ENCODE data around the gene RSPH6A.

Gene RSPH6A
- total RNA-seq: 0.11 to 0.46 (median 0.19) reads per million in 3 experiments

- DNase-seq: no peak
Measured at GRCh38 chr19:45814851-45815480, at the start of gene RSPH6A. Gene RSPH6A (minus strand): TSS chr19:45815308. CDS start chr19:45815176, 132 bp downstream.

DNA sequence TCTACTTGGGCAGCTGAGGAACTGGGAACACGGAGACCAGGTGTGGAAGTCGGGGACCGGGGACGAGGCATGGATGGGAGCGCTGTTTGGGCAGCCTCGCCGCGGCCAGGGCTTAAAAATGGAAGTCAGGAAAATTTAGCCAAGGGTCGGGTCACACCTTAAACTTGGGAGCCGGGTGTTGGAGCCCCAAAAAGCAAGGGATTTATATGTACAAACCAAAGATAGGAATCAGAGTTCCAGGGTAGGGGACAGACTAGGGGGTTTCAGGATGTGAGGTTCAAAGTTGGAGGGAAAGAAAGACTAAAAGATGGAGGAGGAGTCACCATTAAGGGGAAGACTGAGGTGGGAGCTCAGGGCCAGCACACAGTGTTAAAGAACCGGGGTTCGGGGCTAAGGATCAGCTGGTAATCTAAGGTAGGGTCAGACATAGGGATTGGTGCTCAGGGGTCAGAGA lies 49.5 kb upstream of the RSPH6A start:
- no peak for DNase-seq

DNA sequence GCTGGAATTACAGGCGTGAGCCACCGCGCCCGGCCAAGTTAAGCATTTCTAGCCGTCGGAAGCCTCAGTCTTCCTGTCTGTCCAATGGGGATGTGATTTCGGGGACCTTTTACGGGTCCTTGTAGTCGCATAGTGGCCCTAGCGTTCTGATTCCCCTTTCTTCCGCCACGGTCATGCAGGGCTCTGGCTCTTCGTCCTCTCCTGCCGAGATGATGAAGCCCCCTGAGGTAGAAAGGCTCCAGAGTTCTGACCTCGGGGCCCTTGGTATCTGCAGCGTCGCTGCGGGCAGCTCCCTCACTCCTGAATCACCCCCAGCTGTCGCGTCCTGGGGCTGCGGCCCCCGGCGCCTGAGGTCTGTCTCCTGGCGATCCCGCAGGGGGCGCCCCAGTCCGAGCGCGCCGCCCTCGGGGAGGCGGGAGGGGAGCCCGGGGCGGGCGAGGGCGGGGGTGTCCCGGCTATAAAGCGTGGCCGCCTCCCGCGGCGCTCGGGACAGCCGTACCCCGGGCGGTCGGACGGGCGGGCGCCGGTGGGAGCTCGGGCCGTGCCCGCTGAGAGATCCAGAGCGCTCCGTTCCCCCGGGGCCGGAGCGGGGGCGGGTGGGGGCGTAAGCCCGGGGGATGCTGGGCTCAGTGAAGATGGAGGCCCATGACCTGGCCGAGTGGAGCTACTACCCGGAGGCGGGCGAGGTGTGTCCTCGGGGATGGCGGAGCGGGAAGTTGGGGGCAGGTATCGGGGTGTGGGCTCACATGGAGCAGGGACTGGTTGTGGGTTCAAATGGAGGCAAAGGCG lies 48.9 kb upstream of the RSPH6A start, which contains the start of gene FOXA3:
FOXA3 (plus strand) TSS at position 487 of the 789 bp plus-strand sequence; CDS start at position 618, 131 bp downstream.
- peak; percentile 56 for DNase-seq

DNA sequence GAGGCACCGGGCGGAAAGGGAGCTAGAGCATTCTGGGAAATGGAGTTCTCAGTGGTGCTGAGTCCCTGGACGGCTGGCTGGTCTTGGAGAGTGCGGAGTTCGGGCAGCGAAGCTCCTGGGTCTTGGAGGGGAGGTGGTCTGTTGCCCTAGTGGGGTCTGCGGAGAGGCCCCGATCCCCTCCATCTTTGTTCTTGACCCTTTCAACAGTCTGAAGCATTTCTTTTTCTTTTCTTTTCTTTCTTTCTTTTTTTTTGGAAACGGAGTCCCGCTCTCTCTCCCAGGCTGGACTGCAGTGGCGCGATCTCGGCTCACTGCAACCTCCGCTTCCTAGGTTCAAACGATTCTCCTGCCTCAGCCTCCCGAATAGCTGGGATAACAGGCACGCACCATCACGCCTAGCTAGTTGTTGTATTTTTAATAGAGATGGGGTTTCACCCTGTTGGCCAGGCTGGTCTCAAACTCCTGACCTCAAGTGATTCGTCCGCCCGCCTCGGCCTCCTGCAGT lies 48.3 kb upstream of the RSPH6A start:
- no peak for DNase-seq

DNA sequence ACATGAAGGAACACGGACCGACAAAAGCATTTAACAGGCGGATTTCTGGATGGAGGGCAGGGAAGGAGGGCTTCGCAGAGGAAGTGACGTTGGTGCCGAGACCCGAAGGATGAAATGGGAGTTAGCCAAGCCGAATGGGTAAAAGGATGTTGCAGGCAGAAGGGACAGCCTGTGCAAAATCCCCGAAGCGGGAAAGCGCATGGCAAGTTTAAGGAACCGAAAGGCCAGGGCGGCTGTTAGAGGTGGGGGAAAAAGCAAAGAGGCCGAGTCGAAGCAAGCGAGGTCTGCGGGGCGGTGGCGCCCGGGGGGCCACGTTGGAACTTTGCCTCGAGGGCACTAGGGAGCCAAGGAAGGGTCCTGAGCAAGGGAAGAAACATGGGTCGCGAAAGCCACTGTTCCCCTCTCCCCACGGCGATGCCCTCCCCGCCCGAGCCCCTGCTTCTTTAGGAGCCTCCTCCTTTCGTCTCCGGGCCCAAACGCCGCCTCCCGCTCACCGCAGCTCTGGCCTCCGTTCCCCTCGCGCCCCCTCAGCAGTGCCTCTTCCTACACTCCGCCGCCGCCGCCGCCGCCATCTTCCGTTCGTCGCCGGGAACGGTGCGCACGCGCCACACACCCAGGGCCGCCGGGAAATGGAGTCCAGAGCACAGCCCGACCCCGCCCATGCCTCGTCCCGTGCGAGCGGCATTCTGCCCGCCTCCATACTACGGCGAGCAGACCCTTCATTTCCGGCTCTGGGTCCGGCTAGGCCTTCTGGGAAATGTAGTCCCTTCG lies 47.6 kb upstream of the RSPH6A start, which contains the start of gene SYMPK:
SYMPK (minus strand) TSS at position 584 of the 771 bp plus-strand sequence. CDS start 8,652 bp downstream, outside the sequence.
- peak; percentile 99 for DNase-seq

- DNase-seq: no peak
Measured at GRCh38 chr19:45862271-45862563, 47.1 kb upstream of the RSPH6A start.

DNA sequence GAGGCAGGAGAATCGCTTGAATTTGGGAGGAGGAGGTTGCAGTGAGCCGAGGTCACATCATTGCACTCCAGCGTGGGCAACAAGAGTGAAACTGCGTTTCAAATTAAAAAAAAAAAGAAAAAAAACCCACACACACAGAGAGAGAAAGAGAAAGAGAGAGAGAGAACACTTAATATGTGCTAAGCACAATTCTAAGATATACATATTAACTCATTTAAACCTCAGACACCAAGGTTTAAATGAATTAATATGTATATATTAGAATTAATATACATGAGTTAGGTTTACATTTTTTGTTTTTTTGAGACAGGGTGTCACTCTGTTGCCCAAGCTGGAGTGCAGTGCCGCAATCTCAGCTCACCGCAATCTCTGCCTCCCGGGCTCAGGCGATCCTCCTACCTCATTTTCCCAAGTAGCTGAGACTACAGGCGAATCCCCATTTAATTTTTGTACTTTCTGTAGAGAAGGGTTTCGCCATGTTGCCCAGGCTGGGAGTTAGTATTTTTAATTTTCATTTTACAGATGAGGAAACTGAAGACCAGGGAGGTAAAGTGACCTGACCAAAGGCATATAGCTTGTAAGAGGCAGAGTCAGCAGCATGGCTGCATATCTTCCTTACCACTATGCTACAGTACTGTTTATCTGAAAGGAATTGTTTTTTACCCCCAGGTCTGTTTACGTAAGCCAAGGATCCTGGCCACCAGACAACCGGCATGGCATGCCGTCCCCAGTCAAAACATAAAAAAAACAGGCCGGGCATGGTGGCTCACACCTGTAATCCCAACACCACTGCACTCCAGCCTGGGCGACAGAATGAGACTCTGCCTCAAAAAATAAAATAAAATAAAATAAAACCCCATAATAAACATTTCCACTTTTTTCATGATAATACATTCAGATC lies 45.5 kb upstream of the RSPH6A start:
- DNase-seq: no peak

DNA sequence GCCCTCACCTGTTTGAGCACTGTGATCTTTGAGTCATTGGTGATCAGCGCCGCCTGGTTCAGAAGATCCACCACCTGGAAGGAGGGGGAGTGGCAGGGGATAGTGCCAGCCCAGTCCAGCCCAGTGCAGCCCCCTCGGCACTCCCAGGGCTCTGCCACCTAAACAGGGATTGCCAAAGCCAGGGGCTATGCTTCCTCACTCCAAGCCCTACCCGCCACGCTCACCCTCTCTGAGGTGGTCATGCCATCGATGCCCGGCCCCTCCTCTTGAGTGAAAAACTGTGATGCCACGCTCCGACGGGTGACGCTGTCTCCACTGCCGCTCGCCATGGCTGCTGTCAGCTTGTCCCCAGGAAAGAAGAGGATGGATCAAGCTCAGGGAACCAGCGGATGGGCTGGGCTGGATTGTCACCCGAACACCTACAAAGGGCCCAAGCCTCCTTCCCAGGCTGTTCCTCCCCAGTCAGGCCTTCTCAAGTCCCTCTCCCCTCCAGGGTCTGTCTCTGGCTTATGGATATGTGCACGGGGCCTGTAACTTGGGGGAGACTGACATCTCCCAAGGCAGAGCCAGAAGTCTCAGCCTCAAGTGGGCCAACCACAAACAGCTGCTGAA lies 39.2 kb upstream of the RSPH6A start:
- no peak for DNase-seq

DNA sequence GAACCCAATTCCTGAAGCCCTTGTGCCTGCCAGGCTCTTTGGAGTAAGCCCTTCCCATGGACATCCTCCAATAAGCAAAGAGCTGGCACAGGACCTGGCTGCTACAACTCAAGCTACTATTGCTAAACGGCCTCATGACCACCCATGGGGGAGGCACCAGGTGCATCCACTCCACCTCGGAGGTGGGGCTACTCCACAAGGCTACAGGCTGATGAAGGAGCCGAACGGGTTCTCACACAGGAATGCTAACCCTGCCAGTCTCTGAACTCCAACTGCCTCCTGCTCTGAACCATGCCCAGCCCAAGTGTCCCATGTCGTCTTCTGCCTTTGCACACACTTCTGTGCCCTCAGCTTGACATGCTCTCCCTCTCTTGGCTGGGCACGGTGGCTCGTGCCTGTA lies 37.9 kb upstream of the RSPH6A start:
- DNase-seq: no peak

- no peak for DNase-seq
Measured at GRCh38 chr19:45852145-45852750, 37.1 kb upstream of the RSPH6A start.

DNA sequence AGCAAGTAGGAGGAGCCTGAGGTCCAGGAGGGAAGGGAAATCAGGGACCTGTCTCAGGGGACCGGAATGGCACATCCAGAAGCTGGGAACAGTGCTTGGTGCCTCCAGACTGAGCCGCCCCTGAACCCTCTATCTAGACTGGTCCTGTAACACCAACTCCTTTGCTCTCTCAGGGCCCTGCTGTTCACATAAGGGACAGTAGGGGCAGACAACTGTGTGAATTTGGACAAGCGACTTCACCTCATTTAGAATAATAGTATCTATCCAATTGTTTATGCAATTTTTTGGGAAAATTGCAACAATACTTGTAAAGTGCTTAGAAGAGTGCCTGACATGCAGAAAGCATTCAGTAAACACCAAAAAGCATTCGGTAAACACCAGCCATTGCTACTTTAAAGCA lies 33.8 kb upstream of the RSPH6A start:
- no peak for DNase-seq

- DNase-seq: no peak
Measured at GRCh38 chr19:45847663-45848062, 32.6 kb upstream of the RSPH6A start.

DNA sequence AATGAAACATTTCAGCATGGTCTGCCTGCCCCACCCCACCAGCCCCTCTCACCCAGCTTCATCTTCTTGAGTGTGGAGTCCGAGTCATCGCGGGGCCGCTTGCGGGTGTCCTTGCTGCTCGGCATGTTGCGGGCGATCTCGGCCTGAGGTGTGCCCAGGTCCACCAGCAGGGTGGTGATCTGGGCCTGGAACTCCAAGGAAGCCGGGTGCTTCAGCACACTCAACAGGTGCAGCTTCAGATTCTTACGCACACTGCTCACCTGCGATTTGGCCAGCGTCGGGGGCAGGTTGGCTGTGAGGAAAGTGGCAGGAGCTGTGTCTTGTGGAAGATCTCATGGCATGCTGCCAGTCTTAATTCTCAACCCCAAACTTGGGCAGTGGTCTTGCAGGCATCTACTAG lies 27.1 kb upstream of the RSPH6A start:
- DNase-seq: no peak

- no peak for DNase-seq
Measured at GRCh38 chr19:45834970-45835369, 19.9 kb upstream of the RSPH6A start.

- DNase-seq: no peak
Measured at GRCh38 chr19:45828945-45829344, 13.8 kb upstream of the RSPH6A start.

DNA sequence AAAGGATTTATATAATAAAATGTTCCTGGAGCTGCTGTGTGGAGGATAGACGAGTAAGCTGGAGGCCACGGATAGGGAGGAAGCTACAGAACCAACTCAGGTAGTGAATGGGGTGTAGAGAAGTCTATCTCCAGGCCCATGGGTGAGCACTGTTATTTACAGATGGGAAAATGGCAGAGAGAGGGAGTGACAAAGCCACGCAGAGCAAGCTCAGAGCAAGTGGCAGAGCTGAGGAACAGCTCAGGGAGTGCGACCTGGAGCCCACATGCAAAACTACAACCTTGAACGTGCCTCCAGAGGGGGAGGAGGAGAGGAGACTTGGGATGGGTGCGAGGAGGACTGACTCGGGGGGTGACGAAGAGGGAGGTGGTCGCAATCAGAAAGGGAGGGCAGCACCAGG lies 13.4 kb upstream of the RSPH6A start:
- no peak for DNase-seq

DNA sequence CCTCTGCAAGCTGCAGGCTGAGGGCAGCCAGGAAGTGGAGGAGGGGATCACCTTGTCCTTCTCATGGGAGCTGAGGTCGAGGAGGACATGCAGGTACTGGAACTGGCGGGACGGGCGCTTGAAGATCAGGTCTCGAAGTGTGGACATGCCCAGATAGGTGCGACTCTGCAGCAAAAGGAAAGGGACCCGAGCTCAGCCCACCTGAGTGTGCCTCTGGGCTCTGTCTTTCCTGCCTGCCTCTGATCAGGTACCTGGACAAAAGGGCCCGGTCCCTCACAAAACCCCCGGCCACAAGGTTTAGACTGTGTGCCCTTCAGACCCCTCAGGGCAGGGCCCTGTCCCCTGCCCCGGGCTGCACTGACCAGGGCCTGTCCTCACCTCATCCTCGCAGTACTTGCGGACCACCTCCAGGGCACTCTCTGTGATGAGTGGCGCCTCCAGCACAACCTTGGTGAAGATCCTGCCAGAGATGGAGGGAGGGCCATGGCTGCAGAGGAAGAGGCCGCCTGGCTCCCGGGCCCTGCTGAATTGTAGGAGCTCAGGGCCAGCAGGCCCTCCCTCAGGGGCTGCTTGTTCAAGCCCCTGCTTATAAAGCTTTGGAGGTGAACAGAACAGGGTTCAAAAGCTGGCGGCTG lies 12.5 kb upstream of the RSPH6A start:
- DNase-seq: no peak

- no peak for DNase-seq
Measured at GRCh38 chr19:45826934-45827333, 11.8 kb upstream of the RSPH6A start.

DNA sequence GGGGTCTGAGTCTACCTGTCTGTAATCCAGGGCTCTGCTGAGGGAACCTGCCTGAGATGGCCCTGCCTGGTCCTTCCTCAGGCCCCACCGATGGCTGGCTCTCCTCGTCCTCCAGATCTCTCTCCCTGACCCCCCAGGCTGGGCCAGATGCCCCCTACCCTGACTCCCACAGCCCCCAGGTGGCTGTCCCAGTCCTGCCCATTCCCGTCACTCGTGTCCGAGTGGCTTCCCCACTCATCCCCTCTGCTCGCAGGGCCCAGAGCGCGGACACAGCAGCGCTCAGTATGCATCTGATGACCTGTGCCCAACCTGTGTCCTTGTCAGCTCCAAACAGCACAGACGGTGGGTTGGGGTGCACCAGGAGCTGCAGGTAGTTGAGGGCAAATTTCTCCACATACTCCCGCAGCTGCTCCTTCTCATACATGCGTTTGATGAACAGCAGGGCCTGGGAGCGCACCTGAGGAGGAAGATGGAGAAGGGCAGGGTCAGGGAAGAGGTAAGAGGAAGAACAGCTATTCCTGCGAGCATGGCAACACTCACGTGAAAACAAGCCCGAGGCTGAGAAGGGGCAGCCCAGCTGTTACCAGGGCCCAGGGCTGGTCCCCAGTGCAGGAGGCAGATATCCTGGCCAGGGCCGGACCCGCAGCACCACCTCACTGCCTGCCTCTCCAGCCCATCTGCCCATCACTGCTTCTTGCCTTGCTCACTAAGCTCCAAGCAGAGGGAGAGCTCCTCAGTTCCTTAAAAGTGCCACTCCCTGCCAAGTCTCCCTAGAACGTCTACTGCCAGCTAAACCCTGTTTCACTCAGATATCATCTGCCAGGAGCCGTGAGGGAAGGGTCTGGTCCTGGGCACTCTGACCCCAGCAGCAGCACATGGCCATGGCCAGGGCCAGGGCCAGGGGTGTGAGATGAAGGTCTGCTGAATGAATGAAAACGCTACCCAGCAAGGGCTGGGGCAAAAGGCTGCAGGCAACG lies 11.1 kb upstream of the RSPH6A start:
- DNase-seq: no peak

GRCh38 chr19:45825263-45825605 lies 10.1 kb upstream of the RSPH6A start:
- no peak for DNase-seq

Data from central memory CD4-positive, alpha-beta T cell (primary cell).